ENCODE measurements around the gene TRIP4. TPM values are rescaled to one million over a fixed set of nuclear protein-coding genes. Genes with fewer than 3 reads are reported as not detected.

TRIP4 gene
- total and polyA plus RNA-seq, 12 donors, result 12.8 to 20.0 (median 17.3) TPM

- TF ChIP-seq CTCF (IDR thresholded peaks at IDR 0.05), result no peak
- Histone ChIP-seq H3K27me3 (no peaks in the 10 kb centered on the region), H3K9me3 (no peaks in the 10 kb centered on the region), H3K4me3 (no peak overlapping the region), H3K4me1 (no peaks in the 10 kb centered on the region), H3K27ac (peak overlapping the region in 7 of 10 donors; percentile 2 to 67 (median 46)), H3K36me3 (peaks cover 0 to 100% (median 82%) of the 10 kb centered on the region in 9 donors)
- no peak for DNase-seq
- 68 to 69% methylated on average over 2 of the region's 2 CpGs for WGBS, 2 donors
- intact Hi-C loops (cut with DNase I), result no loop called here
- ATAC-seq, result peak in 6 of 8 donors; percentile 61 to 89 (median 73)
These were observed 10.9 kb downstream of the TRIP4 start for GRCh38 chr15:64398575-64398974.

DNA sequence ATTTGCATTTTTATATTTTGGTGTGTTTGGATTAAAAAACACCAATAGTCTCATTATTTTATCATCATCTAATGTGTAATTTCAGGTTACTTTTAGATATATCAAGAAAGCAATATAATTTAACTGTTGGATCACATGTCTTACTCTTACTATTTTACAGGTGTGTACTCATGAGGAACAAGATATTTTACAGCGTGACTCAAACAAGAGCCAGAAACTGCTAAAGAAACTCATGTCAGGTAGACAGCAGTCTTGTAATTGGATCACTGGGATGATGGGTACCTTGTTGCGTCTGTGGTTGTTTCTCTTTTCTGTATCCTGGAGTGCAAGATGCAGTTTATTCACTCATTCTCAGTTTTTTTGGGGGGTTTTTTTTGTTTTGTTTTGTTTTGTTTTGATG is 12.9 kb downstream of the TRIP4 start:
- H3K4me3 ChIP-seq, result no peak overlapping the region
- H3K27ac ChIP-seq, result no peak overlapping the region
- intact Hi-C loops (cut with DNase I), result loop anchor here in 1 of 10 donors (10.0 kb wide), 1 partner anchor 756 kb away; no protein-coding TSS in a partner anchor
- TF ChIP-seq CTCF (IDR thresholded peaks at IDR 0.05), result no peak
- peaks cover 0 to 100% (median 81%) of the 10 kb centered on the region in 9 donors for H3K36me3 ChIP-seq
- H3K9me3 ChIP-seq, result no peaks in the 10 kb centered on the region
- DNase-seq (no peak), ATAC-seq (no peak)
- WGBS, 2 donors, result 96 to 97% methylated on average over 2 of the region's 2 CpGs
- H3K27me3 ChIP-seq, result no peaks in the 10 kb centered on the region
- no peaks in the 10 kb centered on the region for H3K4me1 ChIP-seq

DNA sequence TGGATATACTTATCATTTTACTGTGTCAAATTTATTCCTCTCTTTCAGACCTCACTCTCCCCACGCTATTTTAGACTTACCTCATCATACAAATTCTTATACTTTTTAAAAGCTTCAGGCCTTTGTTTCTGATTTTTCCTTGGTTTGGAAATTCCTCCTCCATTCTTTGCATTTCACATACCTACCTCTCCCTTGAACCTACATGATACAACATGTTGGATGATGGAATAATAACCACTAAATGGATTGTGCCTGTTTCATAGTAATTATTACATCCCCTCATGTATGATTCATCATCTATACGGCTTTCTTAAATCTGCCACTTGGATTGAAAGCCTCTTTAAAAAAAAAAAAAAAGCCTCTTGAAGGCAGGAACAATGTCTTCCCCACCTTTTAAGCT is 24.6 kb downstream of the TRIP4 start:
- 88 to 91% methylated on average over 2 of the region's 2 CpGs for WGBS, 2 donors
- Histone ChIP-seq H3K4me3 (no peak overlapping the region), H3K27ac (no peak overlapping the region), H3K4me1 (no peaks in the 10 kb centered on the region), H3K27me3 (no peaks in the 10 kb centered on the region), H3K36me3 (peaks cover 0 to 99% (median 66%) of the 10 kb centered on the region in 9 donors), H3K9me3 (no peaks in the 10 kb centered on the region)
- DNase-seq (no peak), ATAC-seq (no peak)
- intact Hi-C loops (cut with DNase I), result no loop called here
- TF ChIP-seq CTCF (IDR thresholded peaks at IDR 0.05), result no peak

- DNase-seq, result no peak
- intact Hi-C loops (cut with DNase I), result loop anchor here in 4 of 10 donors (10.0 kb wide), 3 partner anchors 232 to 252 kb away; no protein-coding TSS in a partner anchor
- TF ChIP-seq CTCF (IDR thresholded peaks at IDR 0.05), result no peak
- no peaks in the 10 kb centered on the region for H3K27me3 ChIP-seq
- H3K36me3 ChIP-seq, result peaks cover 0 to 100% (median 70%) of the 10 kb centered on the region in 9 donors
- WGBS, 2 donors, result 93% methylated on average over 2 of the region's 2 CpGs
- no peak overlapping the region for H3K4me3 ChIP-seq
- no peak for ATAC-seq
- H3K4me1 ChIP-seq, result no peaks in the 10 kb centered on the region
- H3K27ac ChIP-seq, result no peak overlapping the region
- no peaks in the 10 kb centered on the region for H3K9me3 ChIP-seq
These were observed 35.1 kb downstream of the TRIP4 start for GRCh38 chr15:64422697-64423096.

All from heart right ventricle (tissue), 16 donors.